ENCODE data around the gene FFAR3.

The FFAR3 gene

GRCh38 chr19:35357867-35358573 lies at the start of gene FFAR3:
Gene FFAR3, plus strand, starts transcription at chr19:35358460. Its CDS starts 431 bp downstream, at chr19:35358891.
- DNase-seq: peak in 2 of 6 experiments; percentile 7 to 20

- DNase-seq: no peak
These were observed 49.4 kb upstream of the FFAR3 start for GRCh38 chr19:35308910-35309309.

GRCh38 chr19:35309481-35310279 lies 48.6 kb upstream of the FFAR3 start:
- no peak for DNase-seq

- DNase-seq: no peak
These were observed 47.9 kb upstream of the FFAR3 start for GRCh38 chr19:35310331-35310730.

- DNase-seq: no peak
These were observed 47.3 kb upstream of the FFAR3 start for GRCh38 chr19:35310811-35311465.

- no peak for DNase-seq
These were observed 46.2 kb upstream of the FFAR3 start for GRCh38 chr19:35311901-35312665.

GRCh38 chr19:35313587-35313986 lies 44.7 kb upstream of the FFAR3 start:
- no peak for DNase-seq

GRCh38 chr19:35314031-35314430 lies 44.2 kb upstream of the FFAR3 start:
- DNase-seq: no peak

GRCh38 chr19:35314858-35315470 lies 43.3 kb upstream of the FFAR3 start:
- no peak for DNase-seq

GRCh38 chr19:35315883-35316282 lies 42.4 kb upstream of the FFAR3 start:
- DNase-seq: no peak

GRCh38 chr19:35316560-35316959 lies 41.7 kb upstream of the FFAR3 start:
- DNase-seq: no peak

- DNase-seq: no peak
These were observed 40.7 kb upstream of the FFAR3 start for GRCh38 chr19:35317464-35318043.

GRCh38 chr19:35318679-35319448 lies 39.4 kb upstream of the FFAR3 start:
- no peak for DNase-seq

- no peak for DNase-seq
These were observed 38.1 kb upstream of the FFAR3 start for GRCh38 chr19:35320065-35320713.

GRCh38 chr19:35321291-35321690 lies 37.0 kb upstream of the FFAR3 start:
- no peak for DNase-seq

- DNase-seq: no peak
These were observed 36.2 kb upstream of the FFAR3 start for GRCh38 chr19:35322014-35322413.

- DNase-seq: no peak
These were observed 30.6 kb upstream of the FFAR3 start for GRCh38 chr19:35327642-35328041.

- DNase-seq: no peak
These were observed 29.4 kb upstream of the FFAR3 start, which contains the start of gene CD22 for GRCh38 chr19:35328851-35329285. Gene CD22, plus strand, starts transcription at chr19:35329187. Its CDS starts 2,854 bp downstream, at chr19:35332041.

- no peak for DNase-seq
These were observed 28.9 kb upstream of the FFAR3 start for GRCh38 chr19:35329323-35329722.

- DNase-seq: no peak
These were observed 27.8 kb upstream of the FFAR3 start for GRCh38 chr19:35330475-35330874.

All from stimulated activated naive CD4-positive, alpha-beta T cell (primary cell).